AG09319 (cell line): Measurements from ENCODE around the gene BAIAP3.

ENCODE experiments used
- DNase-seq: peaks from one replicate; pipeline ENCODE4 v3.0.0-alpha.2; 2010; ENCODE audit warnings: low read depth; ENCODE audit errors: extremely low read depth
- CTCF ChIP-seq: IDR thresholded peaks from 2 replicates; pipeline ENCODE4 v1.5.1; 2011; ENCODE audit warnings: low read depth, mild to moderate bottlenecking, inconsistent platforms, low read length, moderate library complexity

Gene BAIAP3

GRCh38 chr16:1390239-1390779 is 56.9 kb downstream of the BAIAP3 start:
- no peak for TF ChIP-seq CTCF

DNA sequence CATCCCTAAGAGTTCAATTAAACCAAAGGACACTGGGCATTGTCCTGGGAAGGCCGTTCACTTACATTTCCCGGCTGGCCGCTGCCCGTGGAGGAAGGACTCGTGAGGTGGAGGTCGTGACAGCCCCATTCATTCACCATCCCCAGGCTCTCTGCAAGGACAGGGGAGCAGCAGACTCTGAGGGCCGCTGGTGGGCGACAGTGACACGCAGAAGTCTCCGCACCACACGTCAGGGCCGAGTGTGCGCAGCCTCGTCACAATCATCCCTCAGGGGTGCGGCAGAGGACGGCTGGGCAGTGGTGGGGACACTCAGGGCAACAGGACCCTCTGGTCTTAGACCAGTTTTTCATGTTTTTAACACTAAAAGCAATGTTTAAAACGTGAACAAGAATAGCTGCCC is 59.4 kb downstream of the BAIAP3 start:
- no peak for DNase-seq
- TF ChIP-seq CTCF, result no peak

More at GRCh38 chr16:1390239-1390779, 56.9 kb downstream of the BAIAP3 start:
- DNase-seq, result no peak

GRCh38 chr16:1393613-1394176 is 60.2 kb downstream of the BAIAP3 start:
- TF ChIP-seq CTCF, result no peak
- no peak for DNase-seq

DNA sequence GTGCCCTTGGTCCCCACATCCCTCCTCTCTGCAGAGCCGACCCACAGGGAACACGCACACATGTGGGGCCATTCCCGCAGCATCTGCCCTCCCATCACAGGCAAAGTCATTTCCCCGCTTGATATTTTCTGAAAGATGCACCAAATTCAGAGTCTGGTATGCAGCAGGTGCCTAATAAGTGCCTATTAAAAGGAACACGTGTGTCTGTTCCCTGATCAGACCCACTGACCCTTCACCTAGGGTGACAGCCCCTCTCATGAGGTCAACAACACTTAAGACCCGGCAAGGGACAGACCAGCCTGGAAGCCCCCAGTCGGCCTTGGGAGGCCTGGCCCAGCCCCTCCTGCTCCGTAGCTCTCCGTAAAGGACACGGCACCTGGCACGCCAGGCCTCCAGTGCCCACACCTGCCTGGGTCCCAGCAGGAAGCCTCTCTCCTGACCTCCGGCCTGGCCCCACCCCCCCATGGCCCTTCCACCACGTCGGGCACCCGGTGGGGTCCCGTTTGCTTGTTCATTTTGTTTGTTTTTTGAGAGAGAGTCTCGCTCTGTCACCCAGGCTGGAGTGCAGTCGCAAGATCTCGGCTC is 61.0 kb downstream of the BAIAP3 start:
- no peak for DNase-seq
- TF ChIP-seq CTCF, result no peak

GRCh38 chr16:1395444-1396031 is 62.1 kb downstream of the BAIAP3 start:
- no peak for TF ChIP-seq CTCF
- DNase-seq, result no peak

DNA sequence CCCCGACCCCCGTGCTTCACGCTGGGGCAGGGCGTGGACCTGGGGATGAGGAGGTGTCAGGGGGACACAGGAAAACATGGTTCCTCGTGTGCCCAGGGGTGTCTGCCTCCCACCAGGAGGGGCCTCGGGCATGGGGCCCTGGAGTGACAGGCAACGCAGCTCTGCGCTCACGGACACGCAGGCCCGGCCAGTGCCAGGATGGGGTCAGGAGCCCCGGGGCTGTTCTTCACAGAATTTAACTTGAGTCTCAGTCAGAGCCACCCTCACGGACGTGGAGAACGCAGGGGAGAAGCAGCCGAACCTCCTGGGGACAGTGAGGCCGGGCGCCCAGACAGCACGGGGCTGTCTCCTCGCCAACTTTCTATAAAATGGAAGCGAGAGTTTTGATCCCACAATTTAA is 64.3 kb downstream of the BAIAP3 start:
- no peak for DNase-seq

More for the DNA sequence above, 64.3 kb downstream of the BAIAP3 start:
- TF ChIP-seq CTCF, result no peak
